LoVo (cell line): ENCODE data around the gene TMEM238L.

ENCODE experiments used
- DNase-seq: peaks from one replicate; pipeline ENCODE4 v3.0.0-alpha.2; 2016; ENCODE audit warnings: low spot score

TMEM238L gene

DNA sequence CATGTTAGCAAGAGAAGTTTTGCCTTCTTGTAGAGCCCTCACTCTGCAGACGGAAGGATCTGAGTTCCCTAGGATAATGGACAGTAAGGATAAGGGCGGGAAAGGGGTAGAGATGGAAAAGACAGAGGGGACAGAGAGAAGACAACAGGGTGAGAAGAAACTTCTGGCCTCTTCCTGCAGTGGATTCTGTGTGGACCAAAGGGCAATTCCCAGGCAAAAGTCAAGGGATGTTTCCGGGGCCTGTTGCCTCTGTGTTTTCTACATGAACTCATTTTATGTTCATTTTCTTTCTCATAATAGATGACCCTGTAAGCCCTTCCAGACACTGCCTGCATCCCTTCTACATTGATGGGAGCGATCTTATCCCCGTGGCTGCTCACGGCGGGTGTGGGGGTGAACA lies 647 bp upstream of the TMEM238L start:
- DNase-seq: no peak

DNA sequence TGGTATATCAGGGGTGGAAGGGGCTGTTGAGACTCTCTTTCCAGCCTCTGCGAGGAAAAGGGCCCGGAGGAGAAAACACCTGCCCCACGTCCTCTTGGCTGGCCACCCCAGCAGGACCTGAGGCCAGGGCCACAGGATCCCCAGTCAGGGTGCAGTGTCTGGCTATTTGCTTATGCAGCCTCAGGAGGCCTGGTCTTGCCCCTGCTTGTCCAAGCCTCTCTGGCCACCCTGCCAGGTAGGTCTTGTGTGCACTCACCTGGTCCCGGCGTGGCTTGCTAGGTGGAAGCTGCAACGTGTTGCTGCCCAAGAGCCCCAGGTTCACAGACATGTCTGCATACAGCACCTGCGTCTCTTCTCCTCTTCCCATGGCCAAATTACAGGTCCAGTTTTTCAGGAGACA lies 549 bp downstream of the TMEM238L start:
- no peak for DNase-seq

DNA sequence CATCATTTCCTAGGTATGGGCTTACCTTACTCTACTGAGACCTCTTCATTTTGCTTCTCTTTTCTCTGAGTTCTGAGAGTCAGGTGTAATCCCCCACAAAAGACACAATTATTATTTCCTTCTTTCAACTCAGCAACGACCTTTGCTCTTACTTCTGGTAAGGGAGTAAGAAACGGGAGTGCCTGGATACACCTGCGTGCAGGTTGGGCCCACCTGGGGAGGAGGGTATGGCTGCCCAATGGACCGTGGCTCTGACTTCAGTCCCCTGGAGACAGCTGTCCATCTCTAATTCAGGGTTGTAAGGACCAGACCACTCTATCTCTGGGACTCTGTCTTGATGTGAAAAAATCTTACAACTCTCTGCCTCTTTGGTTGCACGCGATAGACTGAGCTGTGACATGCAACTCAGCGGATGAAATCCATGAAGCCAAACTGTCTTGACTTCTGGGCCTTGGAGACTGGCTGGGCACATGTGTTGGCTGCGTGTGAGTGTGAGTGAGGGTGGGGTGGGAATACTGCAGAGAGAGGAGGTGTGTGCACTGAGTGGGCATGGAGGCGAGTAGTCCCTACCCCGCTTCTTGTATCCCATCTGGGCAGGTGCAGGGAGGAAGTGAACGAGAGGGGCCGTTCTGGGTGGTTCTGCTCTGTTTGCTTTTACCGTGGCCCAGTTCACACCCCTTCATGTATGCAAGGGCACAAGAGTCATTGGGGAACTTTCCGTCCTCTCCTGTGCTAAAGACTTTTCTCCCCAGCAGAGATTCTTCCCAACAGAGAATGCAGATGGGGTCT lies 1.2 kb downstream of the TMEM238L start:
- peak; percentile 23 for DNase-seq

- peak; percentile 35 for DNase-seq
Observed at GRCh38 chr17:10799407-10799806, 4.5 kb downstream of the TMEM238L start.

DNA sequence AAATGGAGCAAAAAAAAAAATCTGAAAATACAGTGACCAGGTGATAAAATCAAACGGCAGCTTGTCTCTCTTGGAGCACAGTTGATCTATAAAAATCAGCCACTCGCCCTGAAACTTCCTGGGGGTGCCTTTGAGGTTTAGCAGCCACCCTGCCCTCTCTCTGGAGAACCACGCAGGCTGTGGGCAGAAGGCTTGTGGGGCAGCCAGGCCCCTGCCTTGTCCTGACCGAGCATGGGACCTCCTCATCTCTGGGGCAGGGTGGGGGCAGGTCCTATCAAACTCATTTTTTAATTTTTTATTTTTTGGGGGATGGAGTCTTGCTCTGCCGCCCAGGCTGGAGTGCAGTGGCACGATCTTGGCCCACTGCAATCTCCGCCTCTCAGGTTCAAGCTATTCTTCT lies 5.0 kb downstream of the TMEM238L start:
- DNase-seq: no peak

DNA sequence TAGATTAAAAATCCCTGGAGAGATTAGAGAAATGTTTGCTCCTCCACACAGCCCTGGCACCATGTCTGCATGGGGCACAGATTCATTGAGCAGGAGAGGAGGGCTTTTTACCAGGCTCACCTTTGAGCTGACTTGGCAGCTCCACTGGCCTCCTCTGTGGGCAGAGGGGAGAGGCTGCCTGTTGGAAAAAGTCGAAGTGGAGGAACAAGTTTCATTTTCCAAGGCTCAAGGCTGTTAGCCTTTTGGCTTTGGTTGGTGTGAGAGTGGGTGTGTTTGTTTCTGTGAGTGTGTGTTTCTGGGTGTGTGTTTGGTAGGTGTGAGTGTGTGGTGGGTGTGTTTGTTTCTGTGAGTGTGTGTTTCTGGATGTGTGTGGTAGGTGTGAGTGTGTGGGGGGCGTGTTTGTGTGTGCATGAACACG lies 5.6 kb downstream of the TMEM238L start:
- DNase-seq: peak; percentile 47

DNA sequence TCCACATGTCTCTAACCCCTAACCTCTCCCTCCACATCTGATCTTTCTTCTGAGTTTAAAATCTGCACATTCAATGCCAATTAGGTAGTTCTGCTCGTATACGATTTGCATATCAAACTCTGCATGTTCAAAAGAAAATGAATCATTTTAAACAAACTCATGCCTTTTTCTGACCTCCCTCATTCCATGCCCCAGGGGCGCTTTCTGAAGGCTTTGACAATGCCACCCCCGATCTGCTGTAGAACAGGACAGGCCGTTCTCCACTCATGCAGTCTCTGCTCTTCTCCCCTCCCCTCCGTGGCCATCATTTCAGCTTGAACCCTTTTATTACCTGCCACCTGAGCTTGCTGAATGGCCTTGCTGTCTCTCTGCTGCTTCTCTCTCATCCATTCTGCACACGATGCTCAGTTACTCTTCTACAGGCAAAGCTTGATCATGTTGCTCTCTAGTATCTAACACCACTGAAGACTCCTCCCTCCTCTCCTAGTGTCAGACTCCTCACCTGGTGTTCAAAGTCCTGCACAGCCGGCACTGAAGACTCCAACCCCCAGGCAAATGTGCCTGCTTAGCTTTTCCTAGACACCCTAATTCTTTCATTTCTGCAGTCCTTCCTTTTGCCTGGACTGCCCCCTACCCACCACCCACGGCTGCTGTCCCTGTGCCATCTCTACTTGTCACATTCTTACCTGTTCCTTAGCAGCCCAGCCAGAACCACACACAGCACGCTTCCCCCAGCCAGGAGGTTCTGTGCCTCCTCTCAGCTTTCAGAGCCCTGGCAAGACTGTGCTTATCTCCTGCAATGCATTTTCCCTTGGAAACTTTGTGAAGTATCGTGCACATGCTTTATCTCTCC lies 6.2 kb downstream of the TMEM238L start:
- DNase-seq: no peak

- no peak for DNase-seq
Observed at GRCh38 chr17:10793816-10794215, 10.1 kb downstream of the TMEM238L start.

GRCh38 chr17:10793256-10793655 lies 10.6 kb downstream of the TMEM238L start:
- DNase-seq: no peak

DNA sequence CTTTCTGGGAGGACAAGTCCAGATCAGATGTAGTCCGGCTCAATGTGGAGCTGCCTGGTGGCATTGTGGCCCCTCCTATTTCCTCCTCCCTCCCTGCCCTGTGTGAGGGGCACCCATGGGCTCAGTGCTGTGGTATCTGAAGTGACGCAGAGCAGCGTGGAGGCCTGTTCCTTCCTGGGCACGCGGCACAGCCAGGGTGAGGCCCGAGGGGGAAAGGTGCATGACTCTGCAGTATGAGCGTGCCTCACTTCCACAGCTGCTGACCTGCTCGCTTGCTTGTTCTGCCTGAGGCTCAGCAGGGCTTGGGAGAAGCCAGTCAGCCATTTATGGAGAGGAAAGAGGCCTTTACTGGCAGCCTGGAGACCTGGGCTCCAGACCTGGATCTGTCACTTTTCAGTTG lies 11.7 kb downstream of the TMEM238L start:
- DNase-seq: no peak

DNA sequence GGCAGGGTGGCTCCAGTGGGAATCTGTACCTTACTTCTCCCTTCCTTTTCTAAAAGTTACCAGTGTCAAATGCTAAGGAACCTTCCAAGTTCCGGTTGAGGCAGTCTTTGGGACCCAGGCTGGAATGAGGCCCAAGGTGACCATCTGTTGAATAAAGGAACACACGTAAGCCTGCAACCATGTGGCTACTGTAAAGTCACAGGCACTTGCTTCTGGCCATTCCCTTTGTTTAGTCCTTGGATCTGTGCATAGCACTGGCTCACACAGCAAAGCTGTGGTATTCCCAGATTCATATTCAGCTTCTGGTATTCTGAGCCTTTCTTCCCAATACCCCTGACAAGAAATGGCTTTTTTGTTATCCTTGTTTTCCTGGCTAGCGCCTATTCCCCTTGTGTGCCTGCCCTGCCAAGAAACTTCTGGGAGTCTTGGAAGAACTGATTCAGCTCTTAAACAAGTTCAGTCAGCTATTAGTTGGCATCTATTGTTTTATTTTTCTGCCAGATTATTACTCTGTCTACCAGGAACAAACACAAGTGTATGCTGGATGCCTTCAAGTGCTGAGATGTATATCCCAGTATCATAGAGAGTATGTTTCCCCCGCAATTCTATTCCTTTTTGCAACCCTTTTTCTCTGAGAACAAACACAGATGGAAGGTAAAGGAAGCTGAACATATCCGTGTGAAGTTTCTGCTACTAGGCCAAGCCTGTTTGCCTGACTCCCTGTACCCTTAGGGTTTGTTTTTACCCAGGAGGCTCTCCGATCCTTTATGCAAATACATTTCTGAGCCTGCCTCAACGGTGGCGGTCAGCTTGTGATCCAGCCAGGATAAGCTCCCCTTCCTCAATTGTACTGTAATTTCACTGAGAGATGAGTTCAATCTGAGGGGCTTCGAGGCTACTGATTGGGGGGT lies 13.2 kb downstream of the TMEM238L start:
- no peak for DNase-seq

GRCh38 chr17:10789694-10790271 lies 14.1 kb downstream of the TMEM238L start:
- DNase-seq: no peak

DNA sequence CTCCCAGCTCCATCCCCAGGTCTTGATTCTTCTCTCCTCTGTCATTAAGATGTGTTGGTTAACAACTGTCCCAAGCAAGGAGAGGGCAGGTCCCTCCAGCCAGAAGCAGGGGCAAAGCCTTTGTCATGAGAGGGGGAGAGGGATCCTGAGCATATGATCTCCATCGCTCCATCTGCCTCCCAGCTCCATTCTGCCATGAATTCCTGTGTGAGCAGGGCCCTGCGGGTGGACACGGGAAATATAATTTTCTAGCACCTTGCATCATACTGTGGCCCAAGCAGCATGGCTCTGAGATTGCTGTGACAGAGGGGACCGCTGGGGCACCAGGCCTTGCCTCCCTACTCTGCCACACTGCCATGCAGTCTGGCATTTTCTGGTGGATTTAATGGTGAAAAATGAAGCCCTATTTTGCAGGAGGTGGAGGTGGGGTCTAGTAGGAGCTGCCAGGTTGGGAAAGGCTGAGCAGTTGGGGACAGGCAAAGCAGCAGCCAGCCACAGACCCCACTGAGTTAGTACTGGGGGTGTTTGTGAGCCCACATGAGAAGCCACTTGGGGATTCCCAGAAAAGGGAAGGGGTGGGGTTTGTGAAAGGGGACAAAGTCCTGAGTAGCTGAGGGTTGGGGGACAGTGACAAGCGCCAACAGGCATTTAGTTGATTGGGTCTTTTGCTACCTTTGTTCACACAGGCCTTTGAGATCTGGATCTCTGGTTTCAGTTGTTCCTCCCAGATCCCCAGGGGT lies 16.4 kb downstream of the TMEM238L start:
- no peak for DNase-seq

DNA sequence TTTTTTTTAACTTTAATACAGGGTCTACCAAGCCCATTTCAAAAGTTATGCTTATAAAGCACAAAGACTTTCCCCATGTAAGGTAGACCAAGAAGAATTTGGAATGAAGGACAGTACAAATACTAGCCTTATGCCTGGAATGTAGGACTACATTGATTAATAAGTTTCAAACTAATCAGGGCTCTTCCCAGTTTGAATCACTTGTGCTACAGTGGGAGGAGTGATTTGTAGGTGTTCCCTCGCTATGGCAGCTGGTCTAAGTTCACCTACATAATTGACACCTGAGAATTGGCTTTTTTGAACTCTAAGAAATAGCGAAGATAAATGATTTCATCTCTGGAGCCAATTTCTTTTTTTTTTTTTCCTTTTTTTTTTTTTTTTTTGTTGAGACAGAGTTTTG lies 18.6 kb downstream of the TMEM238L start:
- no peak for DNase-seq

DNA sequence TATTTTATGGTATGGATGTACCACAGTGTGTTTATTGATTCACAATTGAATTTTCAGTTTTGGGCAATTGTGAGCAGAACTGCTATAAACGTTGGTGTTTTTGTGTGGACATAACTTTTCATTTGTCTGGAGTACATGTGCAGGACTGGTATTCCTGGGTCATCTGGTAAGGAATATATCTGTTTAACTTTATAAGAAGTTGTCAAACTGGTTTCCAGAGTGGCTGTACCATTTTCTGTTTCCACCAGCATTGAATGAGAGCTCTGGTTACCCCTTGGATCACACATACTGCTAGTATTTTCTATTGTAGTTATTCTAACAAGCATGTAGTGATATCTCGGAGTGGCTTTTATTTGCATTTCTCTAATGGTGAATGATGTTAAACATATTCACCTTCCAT lies 24.3 kb downstream of the TMEM238L start:
- DNase-seq: no peak

- no peak for DNase-seq
Observed at GRCh38 chr17:10777890-10778289, 26.0 kb downstream of the TMEM238L start.

GRCh38 chr17:10777131-10777807 lies 26.6 kb downstream of the TMEM238L start:
- DNase-seq: no peak

- no peak for DNase-seq
Observed at GRCh38 chr17:10776381-10776780, 27.5 kb downstream of the TMEM238L start.

GRCh38 chr17:10775740-10776356 lies 28.1 kb downstream of the TMEM238L start:
- peak; percentile 43 for DNase-seq

GRCh38 chr17:10775058-10775457 lies 28.8 kb downstream of the TMEM238L start:
- no peak for DNase-seq
